ENCODE data around the gene SLC24A3.

Gene SLC24A3

GRCh38 chr20:19327401-19327800 is 115.0 kb downstream of the SLC24A3 start:
- DNase-seq (ENCODE audit: low read depth): no peak
- in situ Hi-C loops (cut with HindIII; ENCODE audit: low sequenced_read_pairs): no loop called here
- no peak overlapping the region for H3K4me3 ChIP-seq (ENCODE audit: low read depth, low read length)
- no peak for TF ChIP-seq CTCF (IDR thresholded peaks at IDR 0.05; ENCODE audit: low read depth, low read length, missing control alignments)

- TF ChIP-seq CTCF (IDR thresholded peaks at IDR 0.05; ENCODE audit: low read depth, low read length, missing control alignments): no peak
- no peak for DNase-seq (ENCODE audit: low read depth)
- in situ Hi-C loops (cut with HindIII; ENCODE audit: low sequenced_read_pairs): no loop called here
- H3K4me3 ChIP-seq (ENCODE audit: low read depth, low read length): no peak overlapping the region
Measured at GRCh38 chr20:19328676-19329075, 116.2 kb downstream of the SLC24A3 start.

GRCh38 chr20:19330038-19330437 is 117.6 kb downstream of the SLC24A3 start:
- in situ Hi-C loops (cut with HindIII; ENCODE audit: low sequenced_read_pairs): no loop called here
- H3K4me3 ChIP-seq (ENCODE audit: low read depth, low read length): no peak overlapping the region
- no peak for DNase-seq (ENCODE audit: low read depth)
- TF ChIP-seq CTCF (IDR thresholded peaks at IDR 0.05; ENCODE audit: low read depth, low read length, missing control alignments): no peak

GRCh38 chr20:19330731-19331130 is 118.3 kb downstream of the SLC24A3 start:
- no peak for TF ChIP-seq CTCF (IDR thresholded peaks at IDR 0.05; ENCODE audit: low read depth, low read length, missing control alignments)
- DNase-seq (ENCODE audit: low read depth): no peak
- in situ Hi-C loops (cut with HindIII; ENCODE audit: low sequenced_read_pairs): no loop called here
- no peak overlapping the region for H3K4me3 ChIP-seq (ENCODE audit: low read depth, low read length)

GRCh38 chr20:19333563-19333962 is 121.1 kb downstream of the SLC24A3 start:
- no peak for TF ChIP-seq CTCF (IDR thresholded peaks at IDR 0.05; ENCODE audit: low read depth, low read length, missing control alignments)
- in situ Hi-C loops (cut with HindIII; ENCODE audit: low sequenced_read_pairs): no loop called here
- no peak overlapping the region for H3K4me3 ChIP-seq (ENCODE audit: low read depth, low read length)
- no peak for DNase-seq (ENCODE audit: low read depth)

GRCh38 chr20:19335341-19335740 is 122.9 kb downstream of the SLC24A3 start:
- no peak for DNase-seq (ENCODE audit: low read depth)
- H3K4me3 ChIP-seq (ENCODE audit: low read depth, low read length): no peak overlapping the region
- no peak for TF ChIP-seq CTCF (IDR thresholded peaks at IDR 0.05; ENCODE audit: low read depth, low read length, missing control alignments)
- in situ Hi-C loops (cut with HindIII; ENCODE audit: low sequenced_read_pairs): no loop called here

- H3K4me3 ChIP-seq (ENCODE audit: low read depth, low read length): no peak overlapping the region
- DNase-seq (ENCODE audit: low read depth): no peak
- in situ Hi-C loops (cut with HindIII; ENCODE audit: low sequenced_read_pairs): no loop called here
- no peak for TF ChIP-seq CTCF (IDR thresholded peaks at IDR 0.05; ENCODE audit: low read depth, low read length, missing control alignments)
Measured at GRCh38 chr20:19335916-19336315, 123.5 kb downstream of the SLC24A3 start.
